ENCODE results near the gene GOLGA6B. TPM values are rescaled to one million over a fixed set of nuclear protein-coding genes. Genes with fewer than 3 reads are reported as not detected.
A peak's percentile ranks its signal among the peaks of the same experiment; 100 is the strongest.

GOLGA6B gene
- total and polyA plus RNA-seq, 2 of the 13 experiments (the other 11 are each of a cell fraction or from before 2014, with no cell fraction given): 0.04 TPM; not detected in 1

GRCh38 chr15:72685925-72686794 is 31.7 kb downstream of the GOLGA6B start, which contains the start of the genes BBS4 and HIGD2B (continued):
- TF ChIP-seq ZNF101 (CRISPR knock-in tag; IDR thresholded peaks at IDR 0.05; ENCODE audit: borderline replicate concordance, low read depth) (no peak), ZKSCAN8 (CRISPR knock-in tag; IDR thresholded peaks at IDR 0.05; ENCODE audit: borderline replicate concordance) (no peak), ZNF780A (CRISPR knock-in tag; IDR thresholded peaks at IDR 0.05) (no peak), ZUFSP (CRISPR knock-in tag; IDR thresholded peaks at IDR 0.05; ENCODE audit: borderline replicate concordance) (no peak), ATF2 (CRISPR knock-in tag; IDR thresholded peaks at IDR 0.05) (no peak), BCL3 (CRISPR knock-in tag; IDR thresholded peaks at IDR 0.05) (0 out of 2 replicates have a peak, but pooled peaks have one; percentile 20), JDP2 (CRISPR knock-in tag; IDR thresholded peaks at IDR 0.05; ENCODE audit: borderline replicate concordance) (no peak), ZNF235 (CRISPR knock-in tag; IDR thresholded peaks at IDR 0.05; ENCODE audit: borderline replicate concordance) (0 out of 2 replicates have a peak, but pooled peaks have one; percentile 27), CEBPG (CRISPR knock-in tag; IDR thresholded peaks at IDR 0.05) (no peak; the same call in 1 of the 2 replicates), HNRNPH1 (optimal IDR thresholded peaks at IDR 0.05; ENCODE audit: low read depth, low read length) (no peak), HDAC6 (IDR thresholded peaks at IDR 0.05; ENCODE audit: low read depth, low read length) (no peak), IKZF5 (CRISPR knock-in tag; IDR thresholded peaks at IDR 0.05) (peak; percentile 63; the same call in 1 of the 2 replicates), ZNF224 (CRISPR knock-in tag; IDR thresholded peaks at IDR 0.05) (peak; percentile 61; the same call in 1 of the 2 replicates), YY1 (IDR thresholded peaks at IDR 0.05; ENCODE audit: insufficient read depth, insufficient replicate concordance, low read depth, low read length) (peak; percentile 93)

Measured in HepG2 (cell line).